Measurements from ENCODE around the gene SRCAP. TPM values are rescaled to one million over a fixed set of nuclear protein-coding genes. Genes with fewer than 3 reads are reported as not detected.
A peak's percentile ranks its signal among the peaks of the same experiment; 100 is the strongest.

The SRCAP gene
- total RNA-seq, 6 experiments from 2014 or later, result 43.4 to 48.1 (median 45.9) TPM

DNA sequence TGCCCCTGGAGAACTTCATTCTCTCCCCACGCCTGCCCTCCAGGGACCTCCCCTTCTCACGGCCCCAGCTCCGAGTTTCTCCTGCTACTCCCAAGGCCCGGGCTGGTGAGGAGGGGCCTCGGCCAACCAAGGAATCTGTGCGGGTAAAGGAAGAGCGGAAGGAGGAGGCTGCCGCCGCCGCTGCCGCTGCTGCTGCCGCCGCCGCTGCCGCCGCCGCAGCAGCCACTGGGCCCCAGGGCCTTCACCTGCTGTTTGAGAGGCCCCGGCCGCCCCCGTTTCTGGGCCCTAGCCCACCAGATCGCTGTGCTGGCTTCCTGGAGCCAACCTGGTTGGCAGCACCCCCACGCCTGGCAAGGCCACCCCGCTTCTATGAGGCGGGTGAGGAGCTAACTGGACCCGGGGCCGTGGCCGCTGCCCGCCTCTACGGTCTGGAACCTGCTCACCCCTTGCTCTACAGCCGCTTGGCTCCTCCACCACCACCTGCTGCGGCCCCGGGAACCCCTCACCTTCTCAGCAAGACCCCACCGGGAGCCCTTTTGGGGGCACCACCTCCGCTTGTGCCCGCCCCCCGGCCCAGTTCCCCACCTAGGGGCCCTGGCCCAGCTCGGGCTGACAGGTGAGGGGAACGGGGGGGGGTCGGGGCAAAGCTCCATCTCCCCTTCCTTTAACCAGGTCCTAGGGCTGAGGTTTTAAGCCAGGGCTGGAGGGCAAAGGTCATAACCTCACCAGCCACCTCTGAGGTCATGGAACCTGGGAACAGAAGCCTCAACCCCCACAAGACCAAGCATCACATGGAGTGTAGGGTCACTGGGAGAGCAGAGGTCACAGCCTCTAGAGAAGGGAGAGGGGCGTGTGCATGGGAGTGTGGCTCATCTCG, 29.7 kb upstream of the SRCAP start:
- no peaks in the 10 kb centered on the region for H3K9me3 Mint-ChIP-seq
- peaks cover 7% of the 10 kb centered on the region; the same call in 1 of the 2 replicates for H3K4me1 Mint-ChIP-seq (ENCODE audit: low read depth)
- peaks cover 19% of the 10 kb centered on the region for H3K36me3 Mint-ChIP-seq (ENCODE audit: low read depth)
- no peak for DNase-seq
- no peaks in the 10 kb centered on the region; the same call in 1 of the 2 replicates for H3K27me3 Mint-ChIP-seq (ENCODE audit: insufficient read depth)
- TF ChIP-seq, protein P1, sequence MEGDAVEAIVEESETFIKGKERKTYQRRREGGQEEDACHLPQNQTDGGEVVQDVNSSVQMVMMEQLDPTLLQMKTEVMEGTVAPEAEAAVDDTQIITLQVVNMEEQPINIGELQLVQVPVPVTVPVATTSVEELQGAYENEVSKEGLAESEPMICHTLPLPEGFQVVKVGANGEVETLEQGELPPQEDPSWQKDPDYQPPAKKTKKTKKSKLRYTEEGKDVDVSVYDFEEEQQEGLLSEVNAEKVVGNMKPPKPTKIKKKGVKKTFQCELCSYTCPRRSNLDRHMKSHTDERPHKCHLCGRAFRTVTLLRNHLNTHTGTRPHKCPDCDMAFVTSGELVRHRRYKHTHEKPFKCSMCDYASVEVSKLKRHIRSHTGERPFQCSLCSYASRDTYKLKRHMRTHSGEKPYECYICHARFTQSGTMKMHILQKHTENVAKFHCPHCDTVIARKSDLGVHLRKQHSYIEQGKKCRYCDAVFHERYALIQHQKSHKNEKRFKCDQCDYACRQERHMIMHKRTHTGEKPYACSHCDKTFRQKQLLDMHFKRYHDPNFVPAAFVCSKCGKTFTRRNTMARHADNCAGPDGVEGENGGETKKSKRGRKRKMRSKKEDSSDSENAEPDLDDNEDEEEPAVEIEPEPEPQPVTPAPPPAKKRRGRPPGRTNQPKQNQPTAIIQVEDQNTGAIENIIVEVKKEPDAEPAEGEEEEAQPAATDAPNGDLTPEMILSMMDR (IDR thresholded peaks at IDR 0.05), result no peak
- no peak overlapping the region for H3K27ac Mint-ChIP-seq
- H3K4me3 Mint-ChIP-seq, result no peak overlapping the region

DNA sequence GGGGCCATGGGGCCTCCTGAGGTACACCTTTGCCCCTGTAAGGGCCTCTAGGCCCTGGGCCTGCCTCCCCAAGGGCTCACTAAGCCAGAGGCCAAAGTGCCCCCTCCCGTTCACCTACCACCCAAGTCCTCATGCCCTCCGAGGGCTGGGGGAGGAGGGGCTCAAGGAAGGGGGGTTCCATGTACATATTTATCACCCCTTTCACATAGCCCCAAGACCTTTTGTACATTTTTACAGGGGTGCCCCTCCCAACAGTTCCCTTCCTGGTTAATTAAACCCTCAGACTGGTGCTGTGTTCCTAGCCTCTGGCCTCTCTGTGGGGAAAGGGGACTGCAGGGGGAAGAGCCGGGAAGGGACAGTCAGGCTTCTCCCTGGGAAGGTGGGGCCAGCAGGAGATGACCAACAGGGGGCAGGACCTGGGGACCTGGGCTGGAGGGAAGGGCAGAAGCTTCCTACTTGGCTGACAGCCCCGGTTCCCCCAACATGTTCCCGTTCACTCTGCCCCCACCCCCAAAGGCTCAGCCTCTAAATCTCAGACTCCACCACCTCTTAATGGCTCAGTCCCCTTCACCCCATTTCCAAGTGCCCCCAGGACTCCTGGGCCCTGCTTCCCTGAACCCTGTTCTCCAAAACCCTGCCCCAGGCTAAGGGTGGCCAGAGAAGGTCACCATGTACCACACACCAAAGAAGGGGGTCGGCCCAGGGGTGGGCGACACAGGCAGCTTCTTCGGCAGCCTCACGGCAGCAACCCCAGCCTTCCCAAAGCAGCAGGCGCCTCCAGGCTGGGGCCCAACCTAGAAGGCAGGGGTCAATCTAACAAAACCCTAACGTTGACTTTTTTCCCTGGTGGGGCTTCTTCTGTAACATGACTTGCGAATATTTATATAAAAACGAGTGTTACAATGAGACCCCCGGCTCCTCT, 28.8 kb upstream of the SRCAP start:
- Mint-ChIP-seq H3K4me1 (ENCODE audit: low read depth) (peaks cover 7% of the 10 kb centered on the region; the same call in 1 of the 2 replicates), H3K27ac (no peak overlapping the region), H3K27me3 (ENCODE audit: insufficient read depth) (no peaks in the 10 kb centered on the region), H3K4me3 (no peak overlapping the region), H3K36me3 (ENCODE audit: low read depth) (peaks cover 16% of the 10 kb centered on the region), H3K9me3 (no peaks in the 10 kb centered on the region)
- no peak for DNase-seq
- TF ChIP-seq, protein P1 (IDR thresholded peaks at IDR 0.05), result peak; percentile 38

DNA sequence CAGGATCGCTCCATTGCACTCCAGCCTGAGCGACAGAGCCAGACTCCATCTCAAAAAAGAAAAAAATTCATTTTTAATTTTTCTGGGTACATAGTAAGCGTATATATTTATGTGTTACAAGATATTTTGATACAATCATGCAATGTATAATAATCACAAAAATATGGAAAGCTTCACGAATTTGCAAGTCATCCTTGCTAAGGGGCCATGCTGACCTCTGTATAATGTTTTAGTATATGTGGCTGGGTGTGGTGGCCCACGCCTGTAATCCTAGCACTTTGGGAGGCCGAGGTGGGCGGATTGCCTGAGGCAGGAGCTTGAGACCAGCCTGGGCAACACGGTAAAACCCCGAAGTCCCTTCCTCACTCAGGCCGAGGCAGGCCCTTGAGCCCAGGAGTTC, 23.8 kb upstream of the SRCAP start:
- Mint-ChIP-seq H3K36me3 (ENCODE audit: low read depth) (peaks cover 5% of the 10 kb centered on the region; the same call in 1 of the 2 replicates), H3K9me3 (no peaks in the 10 kb centered on the region), H3K4me3 (no peak overlapping the region), H3K4me1 (ENCODE audit: low read depth) (no peaks in the 10 kb centered on the region), H3K27me3 (ENCODE audit: insufficient read depth) (peaks cover 5% of the 10 kb centered on the region; the same call in 1 of the 2 replicates), H3K27ac (no peak overlapping the region)
- TF ChIP-seq, protein P1 (IDR thresholded peaks at IDR 0.05), result no peak
- no peak for DNase-seq

DNA sequence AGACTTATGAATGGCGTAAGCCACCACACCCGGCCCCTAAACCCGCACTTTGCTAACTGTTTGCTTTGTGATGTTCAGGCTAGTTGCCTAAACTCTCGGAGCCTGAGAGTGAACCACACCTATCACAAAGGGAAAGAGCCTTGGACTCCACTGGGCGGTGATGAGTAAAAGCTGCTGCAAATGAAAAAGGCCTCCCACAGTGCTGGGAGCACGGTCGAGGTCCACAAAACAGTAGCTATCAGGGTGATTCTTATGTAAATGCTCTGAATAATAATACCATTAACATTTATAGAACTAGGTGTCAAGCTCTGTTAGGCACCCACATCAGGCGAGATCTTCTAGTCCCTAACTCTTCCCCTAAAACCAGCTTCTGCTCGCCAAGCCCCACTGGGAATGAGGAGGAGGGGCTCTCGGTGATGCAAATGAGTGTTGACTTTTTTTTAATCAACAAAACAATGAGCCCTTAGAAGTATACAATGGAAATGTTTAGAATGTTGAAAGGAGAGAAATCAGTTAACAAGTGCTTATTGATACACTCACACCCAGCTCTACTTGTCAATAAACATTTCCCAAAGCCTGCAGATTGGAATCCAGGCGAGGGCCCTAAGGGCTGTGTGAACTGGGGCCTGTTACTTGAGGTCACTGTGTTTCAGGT, 20.9 kb upstream of the SRCAP start:
- TF ChIP-seq, protein P1 (IDR thresholded peaks at IDR 0.05), result no peak
- H3K9me3 Mint-ChIP-seq, result no peaks in the 10 kb centered on the region
- no peak for DNase-seq
- H3K27ac Mint-ChIP-seq, result no peak overlapping the region
- no peaks in the 10 kb centered on the region for H3K36me3 Mint-ChIP-seq (ENCODE audit: low read depth)
- H3K27me3 Mint-ChIP-seq (ENCODE audit: insufficient read depth), result peaks cover 6% of the 10 kb centered on the region; the same call in 1 of the 2 replicates
- H3K4me1 Mint-ChIP-seq (ENCODE audit: low read depth), result no peaks in the 10 kb centered on the region
- no peak overlapping the region for H3K4me3 Mint-ChIP-seq

DNA sequence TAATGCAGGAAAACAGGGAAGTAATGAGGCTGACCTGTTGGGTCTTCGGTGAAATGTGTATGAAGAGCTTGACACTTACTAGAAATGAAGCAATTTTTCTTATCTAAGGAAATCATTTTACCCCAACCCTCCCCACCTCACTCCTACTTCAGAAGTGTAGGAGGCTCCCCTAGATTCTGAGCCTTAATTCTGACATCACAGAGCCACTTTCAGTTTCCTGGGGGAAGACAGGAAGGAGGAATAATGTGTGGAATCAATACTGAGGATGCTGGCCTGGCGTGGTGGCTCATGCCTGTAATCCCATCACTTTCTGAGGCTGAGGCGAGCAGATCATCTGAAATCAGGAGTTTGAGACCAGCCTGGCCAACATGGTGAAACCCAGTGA, 20.4 kb upstream of the SRCAP start:
- Mint-ChIP-seq H3K9me3 (no peaks in the 10 kb centered on the region), H3K36me3 (ENCODE audit: low read depth) (no peaks in the 10 kb centered on the region), H3K27me3 (ENCODE audit: insufficient read depth) (peaks cover 6% of the 10 kb centered on the region; the same call in 1 of the 2 replicates), H3K27ac (no peak overlapping the region), H3K4me3 (no peak overlapping the region), H3K4me1 (ENCODE audit: low read depth) (no peaks in the 10 kb centered on the region)
- no peak for DNase-seq
- TF ChIP-seq, protein P1 (IDR thresholded peaks at IDR 0.05), result no peak
